ENCODE measurements around the gene UROC1.

UROC1 gene

GRCh38 chr3:126447456-126448106, 70.0 kb downstream of the UROC1 start:
- Mint-ChIP-seq H3K27me3 (ENCODE audit: low read depth) (no peaks in the 10 kb centered on the region), H3K36me3 (ENCODE audit: low read depth) (peaks cover 11% of the 10 kb centered on the region), H3K27ac (no peak overlapping the region)

GRCh38 chr3:126446791-126447190, 70.8 kb downstream of the UROC1 start:
- H3K9me3 Mint-ChIP-seq: no peaks in the 10 kb centered on the region
- H3K27me3 Mint-ChIP-seq (ENCODE audit: low read depth): no peaks in the 10 kb centered on the region
- DNase-seq (ENCODE audit: low spot score): no peak
- H3K4me3 Mint-ChIP-seq: no peak overlapping the region
- H3K27ac Mint-ChIP-seq: no peak overlapping the region
- peaks cover 6% of the 10 kb centered on the region for H3K36me3 Mint-ChIP-seq (ENCODE audit: low read depth)
- H3K4me1 Mint-ChIP-seq (ENCODE audit: low read depth): no peaks in the 10 kb centered on the region

More at GRCh38 chr3:126447456-126448106, 70.0 kb downstream of the UROC1 start:
- H3K4me1 Mint-ChIP-seq (ENCODE audit: low read depth): no peaks in the 10 kb centered on the region
- no peaks in the 10 kb centered on the region for H3K9me3 Mint-ChIP-seq
- H3K4me3 Mint-ChIP-seq: no peak overlapping the region
- DNase-seq (ENCODE audit: low spot score): no peak

- no peaks in the 10 kb centered on the region for H3K9me3 Mint-ChIP-seq
- no peaks in the 10 kb centered on the region for H3K27me3 Mint-ChIP-seq (ENCODE audit: low read depth)
Observed at GRCh38 chr3:126446301-126446700, 71.3 kb downstream of the UROC1 start.

GRCh38 chr3:126445506-126445905, 72.1 kb downstream of the UROC1 start:
- Mint-ChIP-seq H3K27ac (no peak overlapping the region), H3K36me3 (ENCODE audit: low read depth) (no peaks in the 10 kb centered on the region)
- no peak for DNase-seq (ENCODE audit: low spot score)

More at GRCh38 chr3:126446301-126446700, 71.3 kb downstream of the UROC1 start:
- no peak for DNase-seq (ENCODE audit: low spot score)
- peaks cover under 1% of the 10 kb centered on the region for H3K36me3 Mint-ChIP-seq (ENCODE audit: low read depth)
- H3K4me1 Mint-ChIP-seq (ENCODE audit: low read depth): no peaks in the 10 kb centered on the region
- no peak overlapping the region for H3K27ac Mint-ChIP-seq
- H3K4me3 Mint-ChIP-seq: no peak overlapping the region

GRCh38 chr3:126442856-126443242, 74.7 kb downstream of the UROC1 start:
- Mint-ChIP-seq H3K9me3 (no peaks in the 10 kb centered on the region), H3K36me3 (ENCODE audit: low read depth) (no peaks in the 10 kb centered on the region), H3K27ac (no peak overlapping the region), H3K4me1 (ENCODE audit: low read depth) (no peaks in the 10 kb centered on the region), H3K4me3 (no peak overlapping the region), H3K27me3 (ENCODE audit: low read depth) (no peaks in the 10 kb centered on the region)
- no peak for DNase-seq (ENCODE audit: low spot score)

More at GRCh38 chr3:126445506-126445905, 72.1 kb downstream of the UROC1 start:
- Mint-ChIP-seq H3K9me3 (no peaks in the 10 kb centered on the region), H3K4me1 (ENCODE audit: low read depth) (no peaks in the 10 kb centered on the region), H3K4me3 (no peak overlapping the region), H3K27me3 (ENCODE audit: low read depth) (no peaks in the 10 kb centered on the region)

- Mint-ChIP-seq H3K4me3 (no peak overlapping the region), H3K36me3 (ENCODE audit: low read depth) (peaks cover 2% of the 10 kb centered on the region), H3K4me1 (ENCODE audit: low read depth) (no peaks in the 10 kb centered on the region), H3K27me3 (ENCODE audit: low read depth) (no peaks in the 10 kb centered on the region), H3K27ac (no peak overlapping the region), H3K9me3 (no peaks in the 10 kb centered on the region)
- no peak for DNase-seq (ENCODE audit: low spot score)
Observed at GRCh38 chr3:126442094-126442855, 75.3 kb downstream of the UROC1 start.

GRCh38 chr3:126441256-126441880, 76.2 kb downstream of the UROC1 start:
- no peaks in the 10 kb centered on the region for H3K9me3 Mint-ChIP-seq
- H3K4me3 Mint-ChIP-seq: no peak overlapping the region
- H3K27me3 Mint-ChIP-seq (ENCODE audit: low read depth): no peaks in the 10 kb centered on the region
- DNase-seq (ENCODE audit: low spot score): no peak
- H3K27ac Mint-ChIP-seq: no peak overlapping the region
- no peaks in the 10 kb centered on the region for H3K4me1 Mint-ChIP-seq (ENCODE audit: low read depth)
- H3K36me3 Mint-ChIP-seq (ENCODE audit: low read depth): peaks cover 5% of the 10 kb centered on the region

- Mint-ChIP-seq H3K9me3 (no peaks in the 10 kb centered on the region), H3K27me3 (ENCODE audit: low read depth) (no peaks in the 10 kb centered on the region), H3K36me3 (ENCODE audit: low read depth) (peaks cover 5% of the 10 kb centered on the region), H3K27ac (no peak overlapping the region), H3K4me1 (ENCODE audit: low read depth) (no peaks in the 10 kb centered on the region), H3K4me3 (no peak overlapping the region)
- DNase-seq (ENCODE audit: low spot score): no peak
Observed at GRCh38 chr3:126440709-126440995, 76.9 kb downstream of the UROC1 start.

GRCh38 chr3:126439968-126440708, 77.4 kb downstream of the UROC1 start:
- Mint-ChIP-seq H3K4me1 (ENCODE audit: low read depth) (no peaks in the 10 kb centered on the region), H3K36me3 (ENCODE audit: low read depth) (peaks cover 5% of the 10 kb centered on the region), H3K9me3 (no peaks in the 10 kb centered on the region), H3K27me3 (ENCODE audit: low read depth) (no peaks in the 10 kb centered on the region), H3K4me3 (no peak overlapping the region), H3K27ac (no peak overlapping the region)
- no peak for DNase-seq (ENCODE audit: low spot score)

GRCh38 chr3:126439346-126439967, 78.1 kb downstream of the UROC1 start:
- Mint-ChIP-seq H3K4me3 (no peak overlapping the region), H3K36me3 (ENCODE audit: low read depth) (peaks cover 5% of the 10 kb centered on the region), H3K27me3 (ENCODE audit: low read depth) (no peaks in the 10 kb centered on the region), H3K4me1 (ENCODE audit: low read depth) (no peaks in the 10 kb centered on the region), H3K27ac (no peak overlapping the region), H3K9me3 (no peaks in the 10 kb centered on the region)
- no peak for DNase-seq (ENCODE audit: low spot score)

GRCh38 chr3:126438746-126439145, 78.8 kb downstream of the UROC1 start:
- Mint-ChIP-seq H3K36me3 (ENCODE audit: low read depth) (peaks cover 5% of the 10 kb centered on the region), H3K4me3 (no peak overlapping the region), H3K27ac (no peak overlapping the region), H3K9me3 (no peaks in the 10 kb centered on the region), H3K27me3 (ENCODE audit: low read depth) (no peaks in the 10 kb centered on the region), H3K4me1 (ENCODE audit: low read depth) (no peaks in the 10 kb centered on the region)
- DNase-seq (ENCODE audit: low spot score): no peak

- H3K27ac Mint-ChIP-seq: no peak overlapping the region
- peaks cover 5% of the 10 kb centered on the region for H3K36me3 Mint-ChIP-seq (ENCODE audit: low read depth)
- H3K9me3 Mint-ChIP-seq: no peaks in the 10 kb centered on the region
- H3K27me3 Mint-ChIP-seq (ENCODE audit: low read depth): no peaks in the 10 kb centered on the region
- H3K4me1 Mint-ChIP-seq (ENCODE audit: low read depth): no peaks in the 10 kb centered on the region
- no peak overlapping the region for H3K4me3 Mint-ChIP-seq
- DNase-seq (ENCODE audit: low spot score): no peak
Observed at GRCh38 chr3:126438186-126438585, 79.4 kb downstream of the UROC1 start.

- H3K4me1 Mint-ChIP-seq (ENCODE audit: low read depth): no peaks in the 10 kb centered on the region
- H3K9me3 Mint-ChIP-seq: no peaks in the 10 kb centered on the region
- DNase-seq (ENCODE audit: low spot score): no peak
- H3K27me3 Mint-ChIP-seq (ENCODE audit: low read depth): no peaks in the 10 kb centered on the region
- peaks cover 5% of the 10 kb centered on the region for H3K36me3 Mint-ChIP-seq (ENCODE audit: low read depth)
- H3K4me3 Mint-ChIP-seq: no peak overlapping the region
- no peak overlapping the region for H3K27ac Mint-ChIP-seq
Observed at GRCh38 chr3:126436826-126437717, 80.5 kb downstream of the UROC1 start.

Measured in T-helper 2 cell treated with Interferon-gamma antibody and Interleukin-4, amounts not matched to agents 5 μg/mL and 100 μg/mL, for 36 hours (primary cell).